Measurements from ENCODE around the gene RGS9BP. TPM values are rescaled to one million over a fixed set of nuclear protein-coding genes. Genes with fewer than 3 reads are reported as not detected.

The RGS9BP gene
- total and polyA plus RNA-seq, 2 of the 13 experiments (the other 11 are each of a cell fraction or from before 2014, with no cell fraction given), result 0.01 TPM; not detected in 1

DNA sequence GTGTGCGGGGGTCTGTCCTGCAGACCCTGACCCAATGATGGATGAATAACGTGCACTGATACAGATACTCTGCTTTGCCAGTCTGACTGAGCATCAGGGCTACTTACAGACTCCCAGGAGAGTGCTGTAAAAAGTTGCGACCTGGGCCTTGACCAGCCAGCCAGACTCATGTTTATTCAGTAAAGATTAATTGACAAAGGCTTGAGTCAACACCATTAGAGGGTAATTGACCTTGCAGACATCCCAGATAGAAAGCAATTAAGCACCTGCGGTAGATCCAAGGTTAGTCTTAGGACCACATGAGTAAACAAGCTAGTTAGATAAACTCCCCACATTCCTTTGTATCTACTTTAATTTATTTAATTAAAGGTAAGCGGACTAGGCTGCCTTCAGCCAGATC lies 26.4 kb downstream of the RGS9BP start (continued):
- TF ChIP-seq SOX6 (IDR thresholded peaks at IDR 0.05), result no peak
- TF ChIP-seq SOX6 (CRISPR knock-in tag; IDR thresholded peaks at IDR 0.05), result peak; percentile 56; the same call in 1 of the 2 replicates
- TF ChIP-seq, protein P1, sequence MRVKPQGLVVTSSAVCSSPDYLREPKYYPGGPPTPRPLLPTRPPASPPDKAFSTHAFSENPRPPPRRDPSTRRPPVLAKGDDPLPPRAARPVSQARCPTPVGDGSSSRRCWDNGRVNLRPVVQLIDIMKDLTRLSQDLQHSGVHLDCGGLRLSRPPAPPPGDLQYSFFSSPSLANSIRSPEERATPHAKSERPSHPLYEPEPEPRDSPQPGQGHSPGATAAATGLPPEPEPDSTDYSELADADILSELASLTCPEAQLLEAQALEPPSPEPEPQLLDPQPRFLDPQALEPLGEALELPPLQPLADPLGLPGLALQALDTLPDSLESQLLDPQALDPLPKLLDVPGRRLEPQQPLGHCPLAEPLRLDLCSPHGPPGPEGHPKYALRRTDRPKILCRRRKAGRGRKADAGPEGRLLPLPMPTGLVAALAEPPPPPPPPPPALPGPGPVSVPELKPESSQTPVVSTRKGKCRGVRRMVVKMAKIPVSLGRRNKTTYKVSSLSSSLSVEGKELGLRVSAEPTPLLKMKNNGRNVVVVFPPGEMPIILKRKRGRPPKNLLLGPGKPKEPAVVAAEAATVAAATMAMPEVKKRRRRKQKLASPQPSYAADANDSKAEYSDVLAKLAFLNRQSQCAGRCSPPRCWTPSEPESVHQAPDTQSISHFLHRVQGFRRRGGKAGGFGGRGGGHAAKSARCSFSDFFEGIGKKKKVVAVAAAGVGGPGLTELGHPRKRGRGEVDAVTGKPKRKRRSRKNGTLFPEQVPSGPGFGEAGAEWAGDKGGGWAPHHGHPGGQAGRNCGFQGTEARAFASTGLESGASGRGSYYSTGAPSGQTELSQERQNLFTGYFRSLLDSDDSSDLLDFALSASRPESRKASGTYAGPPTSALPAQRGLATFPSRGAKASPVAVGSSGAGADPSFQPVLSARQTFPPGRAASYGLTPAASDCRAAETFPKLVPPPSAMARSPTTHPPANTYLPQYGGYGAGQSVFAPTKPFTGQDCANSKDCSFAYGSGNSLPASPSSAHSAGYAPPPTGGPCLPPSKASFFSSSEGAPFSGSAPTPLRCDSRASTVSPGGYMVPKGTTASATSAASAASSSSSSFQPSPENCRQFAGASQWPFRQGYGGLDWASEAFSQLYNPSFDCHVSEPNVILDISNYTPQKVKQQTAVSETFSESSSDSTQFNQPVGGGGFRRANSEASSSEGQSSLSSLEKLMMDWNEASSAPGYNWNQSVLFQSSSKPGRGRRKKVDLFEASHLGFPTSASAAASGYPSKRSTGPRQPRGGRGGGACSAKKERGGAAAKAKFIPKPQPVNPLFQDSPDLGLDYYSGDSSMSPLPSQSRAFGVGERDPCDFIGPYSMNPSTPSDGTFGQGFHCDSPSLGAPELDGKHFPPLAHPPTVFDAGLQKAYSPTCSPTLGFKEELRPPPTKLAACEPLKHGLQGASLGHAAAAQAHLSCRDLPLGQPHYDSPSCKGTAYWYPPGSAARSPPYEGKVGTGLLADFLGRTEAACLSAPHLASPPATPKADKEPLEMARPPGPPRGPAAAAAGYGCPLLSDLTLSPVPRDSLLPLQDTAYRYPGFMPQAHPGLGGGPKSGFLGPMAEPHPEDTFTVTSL (CRISPR knock-in tag; IDR thresholded peaks at IDR 0.05; ENCODE audit: borderline replicate concordance), result 0 out of 2 replicates have a peak, but pooled peaks have one; percentile 25
- no peak for TF ChIP-seq ZNF30 (CRISPR knock-in tag; IDR thresholded peaks at IDR 0.05)
- peak; percentile 23; the same call in 1 of the 2 replicates for TF ChIP-seq CREM (IDR thresholded peaks at IDR 0.05)
- TF ChIP-seq CREM (CRISPR knock-in tag; IDR thresholded peaks at IDR 0.05), result no peak
- no peak for TF ChIP-seq GABPA (IDR thresholded peaks at IDR 0.05; ENCODE audit: low read depth, low read length)
- no peak for TF ChIP-seq GABPA (CRISPR knock-in tag; IDR thresholded peaks at IDR 0.05; ENCODE audit: low read depth)
- TF ChIP-seq ZNF331 (CRISPR knock-in tag; IDR thresholded peaks at IDR 0.05), result peak; percentile 22; the same call in 1 of the 2 replicates
- no peak for TF ChIP-seq ZNF530 (CRISPR knock-in tag; IDR thresholded peaks at IDR 0.05; ENCODE audit: low read depth)
- TF ChIP-seq ZNF615 (CRISPR knock-in tag; IDR thresholded peaks at IDR 0.05; ENCODE audit: borderline replicate concordance), result no peak
- TF ChIP-seq ZNF703 (CRISPR knock-in tag; IDR thresholded peaks at IDR 0.05; ENCODE audit: borderline replicate concordance), result peak; percentile 91
- no peak for TF ChIP-seq ZNF274 (CRISPR knock-in tag; IDR thresholded peaks at IDR 0.05)
- no peak for TF ChIP-seq ZNF879 (CRISPR knock-in tag; IDR thresholded peaks at IDR 0.05)
- TF ChIP-seq ZNF12 (CRISPR knock-in tag; IDR thresholded peaks at IDR 0.05), result no peak
- TF ChIP-seq, protein P2, sequence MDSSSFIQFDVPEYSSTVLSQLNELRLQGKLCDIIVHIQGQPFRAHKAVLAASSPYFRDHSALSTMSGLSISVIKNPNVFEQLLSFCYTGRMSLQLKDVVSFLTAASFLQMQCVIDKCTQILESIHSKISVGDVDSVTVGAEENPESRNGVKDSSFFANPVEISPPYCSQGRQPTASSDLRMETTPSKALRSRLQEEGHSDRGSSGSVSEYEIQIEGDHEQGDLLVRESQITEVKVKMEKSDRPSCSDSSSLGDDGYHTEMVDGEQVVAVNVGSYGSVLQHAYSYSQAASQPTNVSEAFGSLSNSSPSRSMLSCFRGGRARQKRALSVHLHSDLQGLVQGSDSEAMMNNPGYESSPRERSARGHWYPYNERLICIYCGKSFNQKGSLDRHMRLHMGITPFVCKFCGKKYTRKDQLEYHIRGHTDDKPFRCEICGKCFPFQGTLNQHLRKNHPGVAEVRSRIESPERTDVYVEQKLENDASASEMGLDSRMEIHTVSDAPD (CRISPR knock-in tag; IDR thresholded peaks at IDR 0.05), result no peak
- peak; percentile 67 for TF ChIP-seq RARA (CRISPR knock-in tag; IDR thresholded peaks at IDR 0.05)
- no peak for TF ChIP-seq KLF9 (CRISPR knock-in tag; IDR thresholded peaks at IDR 0.05; ENCODE audit: low read depth)
- TF ChIP-seq CAMTA2 (CRISPR knock-in tag; IDR thresholded peaks at IDR 0.05; ENCODE audit: borderline replicate concordance), result no peak
- TF ChIP-seq FOXA1 (IDR thresholded peaks at IDR 0.05), result peak; percentile 32; the same call in 1 of the 2 replicates
- TF ChIP-seq FOXA1 (CRISPR knock-in tag; IDR thresholded peaks at IDR 0.05), result peak; percentile 91
- TF ChIP-seq YEATS4 (CRISPR knock-in tag; IDR thresholded peaks at IDR 0.05; ENCODE audit: borderline replicate concordance), result no peak
- TF ChIP-seq, protein P3, sequence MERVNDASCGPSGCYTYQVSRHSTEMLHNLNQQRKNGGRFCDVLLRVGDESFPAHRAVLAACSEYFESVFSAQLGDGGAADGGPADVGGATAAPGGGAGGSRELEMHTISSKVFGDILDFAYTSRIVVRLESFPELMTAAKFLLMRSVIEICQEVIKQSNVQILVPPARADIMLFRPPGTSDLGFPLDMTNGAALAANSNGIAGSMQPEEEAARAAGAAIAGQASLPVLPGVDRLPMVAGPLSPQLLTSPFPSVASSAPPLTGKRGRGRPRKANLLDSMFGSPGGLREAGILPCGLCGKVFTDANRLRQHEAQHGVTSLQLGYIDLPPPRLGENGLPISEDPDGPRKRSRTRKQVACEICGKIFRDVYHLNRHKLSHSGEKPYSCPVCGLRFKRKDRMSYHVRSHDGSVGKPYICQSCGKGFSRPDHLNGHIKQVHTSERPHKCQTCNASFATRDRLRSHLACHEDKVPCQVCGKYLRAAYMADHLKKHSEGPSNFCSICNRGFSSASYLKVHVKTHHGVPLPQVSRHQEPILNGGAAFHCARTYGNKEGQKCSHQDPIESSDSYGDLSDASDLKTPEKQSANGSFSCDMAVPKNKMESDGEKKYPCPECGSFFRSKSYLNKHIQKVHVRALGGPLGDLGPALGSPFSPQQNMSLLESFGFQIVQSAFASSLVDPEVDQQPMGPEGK (CRISPR knock-in tag; IDR thresholded peaks at IDR 0.05), result 0 out of 2 replicates have a peak, but pooled peaks have one; percentile 17
- TF ChIP-seq PPARG (CRISPR knock-in tag; conservative IDR thresholded peaks at IDR 0.05), result 0 out of 2 replicates have a peak, but pooled peaks have one; percentile 18
- no peak for TF ChIP-seq MIER2 (CRISPR knock-in tag; IDR thresholded peaks at IDR 0.05)

Measured in HepG2 (cell line).